Measurements from ENCODE around the gene P3H2.

GRCh38 chr3:190122198-190122771 is 1.6 kb upstream of the P3H2 start:
- TF ChIP-seq EP300 (IDR thresholded peaks at IDR 0.05) (no peak), POLR2AphosphoS5 (IDR thresholded peaks at IDR 0.05) (no peak), CTCF (IDR thresholded peaks at IDR 0.05) (no peak)
